ENCODE measurements around the gene FOXQ1.

DNA sequence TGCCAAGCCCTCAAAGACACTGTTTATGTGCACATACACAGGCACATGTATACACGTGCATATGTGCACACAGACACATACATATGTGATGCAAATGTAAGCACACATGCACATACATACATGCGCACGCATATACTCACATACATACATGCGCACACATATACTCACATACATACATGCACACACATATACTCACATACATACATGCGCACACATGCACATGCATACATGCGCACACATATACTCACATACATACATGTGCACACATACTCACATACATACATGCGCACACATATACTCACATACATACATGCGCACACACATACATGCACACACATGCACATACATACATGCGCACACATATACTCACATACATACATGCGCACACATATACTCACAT lies 20.5 kb upstream of the FOXQ1 start:
- TF ChIP-seq, protein P1, sequence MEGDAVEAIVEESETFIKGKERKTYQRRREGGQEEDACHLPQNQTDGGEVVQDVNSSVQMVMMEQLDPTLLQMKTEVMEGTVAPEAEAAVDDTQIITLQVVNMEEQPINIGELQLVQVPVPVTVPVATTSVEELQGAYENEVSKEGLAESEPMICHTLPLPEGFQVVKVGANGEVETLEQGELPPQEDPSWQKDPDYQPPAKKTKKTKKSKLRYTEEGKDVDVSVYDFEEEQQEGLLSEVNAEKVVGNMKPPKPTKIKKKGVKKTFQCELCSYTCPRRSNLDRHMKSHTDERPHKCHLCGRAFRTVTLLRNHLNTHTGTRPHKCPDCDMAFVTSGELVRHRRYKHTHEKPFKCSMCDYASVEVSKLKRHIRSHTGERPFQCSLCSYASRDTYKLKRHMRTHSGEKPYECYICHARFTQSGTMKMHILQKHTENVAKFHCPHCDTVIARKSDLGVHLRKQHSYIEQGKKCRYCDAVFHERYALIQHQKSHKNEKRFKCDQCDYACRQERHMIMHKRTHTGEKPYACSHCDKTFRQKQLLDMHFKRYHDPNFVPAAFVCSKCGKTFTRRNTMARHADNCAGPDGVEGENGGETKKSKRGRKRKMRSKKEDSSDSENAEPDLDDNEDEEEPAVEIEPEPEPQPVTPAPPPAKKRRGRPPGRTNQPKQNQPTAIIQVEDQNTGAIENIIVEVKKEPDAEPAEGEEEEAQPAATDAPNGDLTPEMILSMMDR (IDR thresholded peaks at IDR 0.05 in 4 of 5, conservative IDR thresholded peaks at IDR 0.05 in 1 of 5): no peak
- TF ChIP-seq POLR2A (IDR thresholded peaks at IDR 0.05): no peak

Measured in gastrocnemius medialis (tissue), 4 donors.